PC-9 (cell line): Measurements from ENCODE around the gene FKBP5.

Source experiments
- EZH2 ChIP-seq: fragments of 200-600 bp; sonication (generic); IDR thresholded peaks from 2 replicates; pipeline ENCODE4 v1.8.0; 2017; ENCODE audit warnings: antibody characterized with exemption, low read depth
- TF ChIP-seq, protein P1 (sequence below): fragments of 200-600 bp; sonication (generic); conservative IDR thresholded peaks from 2 replicates; pipeline ENCODE4 v1.6.1; 2017; ENCODE audit warnings: mixed run types, antibody characterized with exemption, mild to moderate bottlenecking, moderate library complexity

DNA sequence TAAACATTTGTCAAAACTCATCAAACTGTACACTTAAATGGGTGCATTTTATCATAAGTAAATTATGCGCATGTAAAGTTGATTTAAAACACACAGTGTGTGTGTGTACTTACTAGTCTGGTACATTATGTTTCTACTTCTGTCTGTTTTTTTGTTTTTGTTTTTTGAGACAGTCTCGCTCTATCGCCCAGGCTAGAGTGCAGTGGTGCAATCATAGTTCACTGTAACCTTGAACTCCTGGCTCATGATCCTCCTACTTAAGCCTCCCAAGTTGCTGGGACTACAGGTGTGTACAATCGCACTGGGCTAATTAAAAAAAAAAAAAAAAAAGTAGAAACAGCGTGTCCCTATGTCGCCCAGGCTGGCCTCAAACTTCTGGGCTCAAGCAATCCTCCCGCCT, 23.0 kb upstream of the FKBP5 start:
- TF ChIP-seq, protein P1, sequence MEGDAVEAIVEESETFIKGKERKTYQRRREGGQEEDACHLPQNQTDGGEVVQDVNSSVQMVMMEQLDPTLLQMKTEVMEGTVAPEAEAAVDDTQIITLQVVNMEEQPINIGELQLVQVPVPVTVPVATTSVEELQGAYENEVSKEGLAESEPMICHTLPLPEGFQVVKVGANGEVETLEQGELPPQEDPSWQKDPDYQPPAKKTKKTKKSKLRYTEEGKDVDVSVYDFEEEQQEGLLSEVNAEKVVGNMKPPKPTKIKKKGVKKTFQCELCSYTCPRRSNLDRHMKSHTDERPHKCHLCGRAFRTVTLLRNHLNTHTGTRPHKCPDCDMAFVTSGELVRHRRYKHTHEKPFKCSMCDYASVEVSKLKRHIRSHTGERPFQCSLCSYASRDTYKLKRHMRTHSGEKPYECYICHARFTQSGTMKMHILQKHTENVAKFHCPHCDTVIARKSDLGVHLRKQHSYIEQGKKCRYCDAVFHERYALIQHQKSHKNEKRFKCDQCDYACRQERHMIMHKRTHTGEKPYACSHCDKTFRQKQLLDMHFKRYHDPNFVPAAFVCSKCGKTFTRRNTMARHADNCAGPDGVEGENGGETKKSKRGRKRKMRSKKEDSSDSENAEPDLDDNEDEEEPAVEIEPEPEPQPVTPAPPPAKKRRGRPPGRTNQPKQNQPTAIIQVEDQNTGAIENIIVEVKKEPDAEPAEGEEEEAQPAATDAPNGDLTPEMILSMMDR, result no peak
- no peak for TF ChIP-seq EZH2
